ENCODE results near the gene C10orf71. TPM values are rescaled to one million over a fixed set of nuclear protein-coding genes. Genes with fewer than 3 reads are reported as not detected.

Gene C10orf71
- total and polyA plus RNA-seq, 7 donors: not detected

DNA sequence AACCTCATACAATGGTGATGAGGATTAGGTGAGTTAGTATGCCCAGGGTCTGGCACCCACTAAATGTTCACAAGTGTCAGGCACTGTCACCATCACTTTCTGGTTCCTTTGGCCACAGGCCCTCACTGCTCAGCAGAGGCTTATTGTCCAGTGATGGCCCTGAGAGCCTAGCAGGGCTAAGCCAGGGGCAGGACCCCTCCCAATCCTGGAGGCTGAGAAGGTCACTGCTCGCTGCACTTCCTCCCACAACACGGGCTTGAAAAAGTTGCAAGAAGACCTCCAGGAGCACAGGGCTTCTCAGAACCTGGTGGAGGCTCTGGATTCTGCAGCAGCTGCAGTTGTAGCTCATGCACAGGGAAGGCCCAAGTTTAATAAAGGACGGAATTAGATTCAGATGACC is 48.9 kb downstream of the C10orf71 start:
- DNase-seq: no peak
- 70 to 85% methylated on average over 3 of the region's 3 CpGs for WGBS, 2 donors
- Histone ChIP-seq H3K36me3 (no peaks in the 10 kb centered on the region), H3K4me1 (no peaks in the 10 kb centered on the region), H3K4me3 (no peak overlapping the region), H3K9me3 (peaks cover 0 to 12% (median 0%) of the 10 kb centered on the region in 4 donors), H3K27ac (no peak overlapping the region), H3K27me3 (no peaks in the 10 kb centered on the region)
- TF ChIP-seq POLR2AphosphoS5 (IDR thresholded peaks at IDR 0.05): no peak
- TF ChIP-seq, protein P1, sequence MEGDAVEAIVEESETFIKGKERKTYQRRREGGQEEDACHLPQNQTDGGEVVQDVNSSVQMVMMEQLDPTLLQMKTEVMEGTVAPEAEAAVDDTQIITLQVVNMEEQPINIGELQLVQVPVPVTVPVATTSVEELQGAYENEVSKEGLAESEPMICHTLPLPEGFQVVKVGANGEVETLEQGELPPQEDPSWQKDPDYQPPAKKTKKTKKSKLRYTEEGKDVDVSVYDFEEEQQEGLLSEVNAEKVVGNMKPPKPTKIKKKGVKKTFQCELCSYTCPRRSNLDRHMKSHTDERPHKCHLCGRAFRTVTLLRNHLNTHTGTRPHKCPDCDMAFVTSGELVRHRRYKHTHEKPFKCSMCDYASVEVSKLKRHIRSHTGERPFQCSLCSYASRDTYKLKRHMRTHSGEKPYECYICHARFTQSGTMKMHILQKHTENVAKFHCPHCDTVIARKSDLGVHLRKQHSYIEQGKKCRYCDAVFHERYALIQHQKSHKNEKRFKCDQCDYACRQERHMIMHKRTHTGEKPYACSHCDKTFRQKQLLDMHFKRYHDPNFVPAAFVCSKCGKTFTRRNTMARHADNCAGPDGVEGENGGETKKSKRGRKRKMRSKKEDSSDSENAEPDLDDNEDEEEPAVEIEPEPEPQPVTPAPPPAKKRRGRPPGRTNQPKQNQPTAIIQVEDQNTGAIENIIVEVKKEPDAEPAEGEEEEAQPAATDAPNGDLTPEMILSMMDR (IDR thresholded peaks at IDR 0.05): no peak
- TF ChIP-seq EP300 (IDR thresholded peaks at IDR 0.05): no peak
- TF ChIP-seq POLR2A (IDR thresholded peaks at IDR 0.05): no peak
- intact Hi-C loops (cut with DNase I): no loop called here

DNA sequence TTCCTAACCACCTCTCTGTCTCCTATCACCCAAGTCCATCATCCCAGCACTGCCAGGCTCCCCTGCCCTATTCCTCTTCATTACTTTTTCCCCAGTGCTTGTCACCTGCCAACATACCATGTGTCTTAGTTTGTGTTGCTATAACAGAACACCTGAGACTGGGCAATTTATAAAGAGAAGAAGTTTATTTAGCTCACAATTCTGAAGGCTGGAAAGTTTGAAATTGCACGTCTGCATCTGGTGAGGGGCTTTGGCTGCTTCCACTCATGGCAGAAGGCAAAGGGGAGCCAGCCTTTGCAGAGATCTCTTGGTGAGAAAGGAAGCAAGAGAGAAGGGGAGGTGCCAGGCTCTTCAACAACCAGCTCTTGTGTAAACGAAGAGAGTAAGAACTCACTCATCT is 49.6 kb downstream of the C10orf71 start:
- DNase-seq: no peak
- intact Hi-C loops (cut with DNase I): no loop called here
- 51 to 81% methylated on average over 2 of the region's 2 CpGs for WGBS, 2 donors

DNA sequence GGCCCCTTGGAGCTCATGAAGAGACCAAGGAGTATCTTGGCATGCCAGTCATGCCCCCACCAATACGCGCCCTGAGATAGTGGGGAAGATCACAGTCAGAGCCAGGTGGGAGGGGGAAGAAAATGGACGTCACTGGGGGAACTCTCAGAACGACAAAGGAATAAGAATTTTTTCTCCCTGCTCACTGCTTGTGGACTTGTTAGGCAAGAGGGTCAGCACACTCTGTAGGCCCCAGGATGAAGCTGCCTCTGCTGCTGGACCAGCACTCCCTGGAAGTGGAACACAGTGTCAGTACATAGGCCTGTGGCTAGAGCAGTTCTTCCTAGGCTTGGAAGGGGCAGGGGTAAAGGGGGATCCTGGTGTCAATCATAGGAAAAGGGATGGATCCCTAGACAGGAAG is 50.4 kb downstream of the C10orf71 start:
- 91 to 93% methylated on average over 4 of the region's 4 CpGs for WGBS, 2 donors
- H3K27ac ChIP-seq: no peak overlapping the region
- H3K4me1 ChIP-seq: no peaks in the 10 kb centered on the region
- TF ChIP-seq POLR2A (IDR thresholded peaks at IDR 0.05): no peak
- TF ChIP-seq, protein P1 (IDR thresholded peaks at IDR 0.05): no peak
- no peak for TF ChIP-seq EP300 (IDR thresholded peaks at IDR 0.05)
- no peak for TF ChIP-seq POLR2AphosphoS5 (IDR thresholded peaks at IDR 0.05)
- H3K9me3 ChIP-seq: peaks cover 0 to 12% (median 0%) of the 10 kb centered on the region in 4 donors
- H3K4me3 ChIP-seq: no peak overlapping the region
- no peaks in the 10 kb centered on the region for H3K36me3 ChIP-seq
- H3K27me3 ChIP-seq: no peaks in the 10 kb centered on the region
- no peak for DNase-seq
- intact Hi-C loops (cut with DNase I): no loop called here

More for the DNA sequence above, 49.6 kb downstream of the C10orf71 start:
- Histone ChIP-seq H3K4me1 (no peaks in the 10 kb centered on the region), H3K36me3 (no peaks in the 10 kb centered on the region), H3K27ac (no peak overlapping the region), H3K4me3 (no peak overlapping the region), H3K27me3 (no peaks in the 10 kb centered on the region), H3K9me3 (peaks cover 0 to 12% (median 0%) of the 10 kb centered on the region in 4 donors)
- TF ChIP-seq POLR2AphosphoS5 (IDR thresholded peaks at IDR 0.05) (no peak), EP300 (IDR thresholded peaks at IDR 0.05) (no peak), POLR2A (IDR thresholded peaks at IDR 0.05) (no peak)
- TF ChIP-seq, protein P1 (IDR thresholded peaks at IDR 0.05): no peak

DNA sequence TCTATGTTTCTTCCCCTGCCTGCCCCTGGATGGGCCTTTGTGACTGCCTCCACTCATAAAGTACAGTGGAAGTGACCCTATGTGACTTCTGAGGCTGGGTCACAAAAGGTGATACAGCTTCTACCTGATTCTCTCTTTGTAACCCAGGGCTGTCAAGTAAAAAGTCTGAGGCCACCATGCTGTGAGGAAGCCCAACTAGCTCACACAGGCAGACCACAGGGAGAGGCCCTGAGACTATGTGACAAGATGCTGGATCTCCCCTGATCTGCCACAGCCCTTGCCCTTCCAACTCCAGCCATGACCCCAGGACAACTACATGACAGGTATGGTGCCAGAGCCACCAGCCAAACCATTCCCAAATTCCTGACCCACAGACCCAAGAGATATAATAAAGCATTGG is 51.2 kb downstream of the C10orf71 start:
- TF ChIP-seq, protein P1 (IDR thresholded peaks at IDR 0.05): no peak
- TF ChIP-seq POLR2A (IDR thresholded peaks at IDR 0.05): no peak
- no peak for TF ChIP-seq EP300 (IDR thresholded peaks at IDR 0.05)
- no peak for TF ChIP-seq POLR2AphosphoS5 (IDR thresholded peaks at IDR 0.05)
- H3K9me3 ChIP-seq: peaks cover 0 to 12% (median 0%) of the 10 kb centered on the region in 4 donors
- no peaks in the 10 kb centered on the region for H3K27me3 ChIP-seq

DNA sequence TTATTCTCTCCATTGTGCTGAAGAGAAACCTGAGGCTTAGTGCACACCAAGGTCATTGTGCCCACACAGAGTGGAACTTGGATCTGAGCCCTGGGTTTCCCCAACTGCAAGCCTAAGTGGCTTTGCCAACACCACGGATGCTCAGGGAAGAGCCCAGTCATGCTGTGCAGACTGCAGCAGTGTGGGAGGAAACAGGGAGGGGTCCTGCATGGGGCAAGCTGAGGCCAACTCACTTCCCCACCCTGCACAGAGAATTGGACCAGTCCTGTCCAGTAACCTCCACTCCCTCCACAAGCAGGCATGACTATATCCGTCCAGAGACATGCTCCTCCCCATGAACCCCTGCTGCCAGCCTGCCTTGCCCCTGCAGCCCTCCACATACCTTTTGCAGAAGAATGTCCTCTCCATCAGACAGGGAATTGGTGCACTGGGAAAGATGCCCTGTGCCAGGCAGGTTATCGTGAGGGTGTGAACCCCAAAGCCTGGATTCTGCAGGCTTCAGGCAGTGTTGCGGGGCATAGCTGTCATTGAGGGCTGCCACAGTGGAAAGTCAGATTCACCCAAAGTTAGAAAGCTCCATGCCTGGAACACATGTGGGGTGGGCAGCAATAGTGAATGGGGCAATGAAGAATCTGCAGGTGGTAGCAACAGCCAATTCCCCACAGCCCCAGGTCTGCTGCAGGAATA is 52.0 kb downstream of the C10orf71 start:
- Histone ChIP-seq H3K27ac (no peak overlapping the region), H3K36me3 (no peaks in the 10 kb centered on the region), H3K9me3 (peaks cover 0 to 12% (median 0%) of the 10 kb centered on the region in 4 donors), H3K27me3 (no peaks in the 10 kb centered on the region), H3K4me1 (no peaks in the 10 kb centered on the region), H3K4me3 (no peak overlapping the region)
- TF ChIP-seq POLR2A (IDR thresholded peaks at IDR 0.05) (no peak), POLR2AphosphoS5 (IDR thresholded peaks at IDR 0.05) (no peak), EP300 (IDR thresholded peaks at IDR 0.05) (no peak)
- TF ChIP-seq, protein P1 (IDR thresholded peaks at IDR 0.05): no peak
- 73 to 84% methylated on average over 4 of the region's 4 CpGs for WGBS, 2 donors
- intact Hi-C loops (cut with DNase I): no loop called here
- no peak for DNase-seq

More for the DNA sequence above, 51.2 kb downstream of the C10orf71 start:
- no peak for DNase-seq
- Histone ChIP-seq H3K4me3 (no peak overlapping the region), H3K27ac (no peak overlapping the region), H3K36me3 (no peaks in the 10 kb centered on the region), H3K4me1 (no peaks in the 10 kb centered on the region)
- intact Hi-C loops (cut with DNase I): no loop called here
